ENCODE results near the gene TSTD1.
A peak's percentile ranks its signal among the peaks of the same experiment; 100 is the strongest.
"Not testable (repeated sequence)": the region's sequence is repeated elsewhere in the genome, so short reads cannot be mapped to it uniquely, and the experiment has no call there.

TSTD1 gene

DNA sequence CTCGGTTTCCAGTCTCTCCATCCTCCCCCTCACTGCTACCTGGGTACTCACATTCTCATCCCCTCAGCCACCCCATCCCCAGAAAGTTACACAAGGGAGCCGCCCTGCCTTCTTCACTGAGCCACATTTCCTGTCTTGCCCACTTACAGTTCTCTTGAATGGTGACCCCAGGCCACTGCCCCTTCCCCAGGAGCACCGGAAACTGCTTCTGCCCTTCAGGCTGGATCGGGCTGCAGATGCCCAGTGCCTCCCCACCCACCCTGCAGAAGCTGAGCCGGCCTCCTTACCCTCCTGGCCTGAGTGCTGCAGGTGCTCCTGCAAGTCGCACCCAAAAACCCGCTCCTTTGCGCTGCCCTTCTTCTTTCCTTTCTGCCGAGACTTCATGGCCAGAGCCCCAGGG, 30.5 kb upstream of the TSTD1 start:
- peaks cover 42% of the 10 kb centered on the region for H3K4me1 ChIP-seq (ENCODE audit: low read length)
- peak overlapping the region; percentile 36; the same call in 1 of the 2 replicates for H2AFZ ChIP-seq (ENCODE audit: low read length)
- peak overlapping the region; percentile 94 for H3K27ac ChIP-seq (ENCODE audit: low read length)
- H3K4me3 ChIP-seq (ENCODE audit: low read length) = peak overlapping the region; percentile 94
- H3K9ac ChIP-seq (ENCODE audit: low read length) = peak overlapping the region; percentile 97
- H3F3A ChIP-seq (ENCODE audit: insufficient read depth, low read length) = peaks cover 31% of the 10 kb centered on the region
- H3K36me3 ChIP-seq (replicated peaks; ENCODE audit: insufficient read depth, low read length) = no peaks in the 10 kb centered on the region
- no peaks in the 10 kb centered on the region for H3K9me2 ChIP-seq (replicated peaks; ENCODE audit: insufficient read depth, low read length)
- H3K4me2 ChIP-seq (ENCODE audit: low read depth, low read length) = peak overlapping the region; percentile 90
- H3K79me2 ChIP-seq (ENCODE audit: low read length) = peaks cover 53% of the 10 kb centered on the region
- DNase-seq = no peak
- no peaks in the 10 kb centered on the region for H3K9me3 ChIP-seq (replicated peaks; ENCODE audit: insufficient read depth, low read length)
- H3K27me3 ChIP-seq (replicated peaks; ENCODE audit: insufficient read depth, low read length) = no peaks in the 10 kb centered on the region
- TF ChIP-seq EZH2phosphoT487 (IDR thresholded peaks at IDR 0.05; ENCODE audit: low read length) = no peak
- TF ChIP-seq CTCF (IDR thresholded peaks at IDR 0.05; ENCODE audit: low read length) = no peak
- H4K20me1 ChIP-seq (ENCODE audit: insufficient read depth, low read length) = no peaks in the 10 kb centered on the region

DNA sequence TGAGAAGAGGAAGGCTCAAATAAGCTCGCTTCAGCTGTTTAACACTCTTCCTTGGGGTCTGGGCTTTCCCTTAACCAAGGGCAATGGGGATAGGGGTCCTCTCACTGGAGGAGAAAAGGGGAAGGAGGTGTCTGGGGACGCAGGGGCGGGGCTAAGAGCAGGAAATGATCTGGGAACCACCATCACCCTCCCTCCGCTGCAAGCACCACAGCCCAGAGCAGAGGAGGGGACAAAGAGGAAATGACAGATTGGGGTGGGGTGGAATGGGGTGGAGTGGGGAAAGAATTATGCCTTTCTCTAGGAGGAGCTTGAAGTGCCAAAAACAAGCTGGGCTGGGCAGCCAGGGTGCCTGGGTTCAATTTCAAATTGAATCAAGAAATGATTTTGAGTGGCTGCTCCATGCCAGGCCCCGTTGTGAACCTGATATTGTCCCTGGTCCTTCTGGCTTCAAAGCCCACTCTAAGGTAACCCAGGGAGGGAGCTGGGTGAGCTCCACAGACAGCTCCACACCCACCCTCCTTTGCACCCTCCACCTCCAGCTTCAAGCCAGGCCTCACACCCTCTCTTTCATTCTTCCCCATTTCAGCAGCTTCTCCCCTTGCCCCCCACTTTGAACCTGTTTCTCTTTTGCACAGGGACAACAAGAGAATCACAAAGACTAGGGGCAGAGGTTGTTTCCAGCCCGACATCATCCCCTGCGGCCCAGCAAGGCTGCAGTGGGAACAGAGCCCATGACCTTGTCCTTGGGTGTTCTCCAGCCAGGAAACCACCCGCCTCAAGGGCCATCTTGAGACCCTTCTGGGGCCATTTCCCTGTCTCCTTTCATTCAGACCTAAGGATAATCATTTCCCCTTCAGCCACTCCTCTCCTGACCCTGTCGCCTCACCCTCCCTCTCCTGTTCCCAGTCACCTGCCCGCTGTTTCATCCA, 29.8 kb upstream of the TSTD1 start:
- Histone ChIP-seq H3K27me3 (replicated peaks; ENCODE audit: insufficient read depth, low read length) (no peaks in the 10 kb centered on the region), H3K79me2 (ENCODE audit: low read length) (peaks cover 59% of the 10 kb centered on the region), H2AFZ (ENCODE audit: low read length) (no peak overlapping the region), H3K9me2 (replicated peaks; ENCODE audit: insufficient read depth, low read length) (no peaks in the 10 kb centered on the region), H3K27ac (ENCODE audit: low read length) (peak overlapping the region; percentile 94), H3K9ac (ENCODE audit: low read length) (peak overlapping the region; percentile 97), H3K4me3 (ENCODE audit: low read length) (peak overlapping the region; percentile 94), H3K4me1 (ENCODE audit: low read length) (peaks cover 45% of the 10 kb centered on the region), H3K9me3 (replicated peaks; ENCODE audit: insufficient read depth, low read length) (no peaks in the 10 kb centered on the region), H3K36me3 (replicated peaks; ENCODE audit: insufficient read depth, low read length) (no peaks in the 10 kb centered on the region), H3K4me2 (ENCODE audit: low read depth, low read length) (peak overlapping the region; percentile 90), H4K20me1 (ENCODE audit: insufficient read depth, low read length) (no peaks in the 10 kb centered on the region), H3F3A (ENCODE audit: insufficient read depth, low read length) (peaks cover 31% of the 10 kb centered on the region)
- peak; percentile 76 for DNase-seq
- TF ChIP-seq CTCF (IDR thresholded peaks at IDR 0.05; ENCODE audit: low read length) = no peak
- no peak for TF ChIP-seq EZH2 (optimal IDR thresholded peaks at IDR 0.05; ENCODE audit: low read depth, low read length)

DNA sequence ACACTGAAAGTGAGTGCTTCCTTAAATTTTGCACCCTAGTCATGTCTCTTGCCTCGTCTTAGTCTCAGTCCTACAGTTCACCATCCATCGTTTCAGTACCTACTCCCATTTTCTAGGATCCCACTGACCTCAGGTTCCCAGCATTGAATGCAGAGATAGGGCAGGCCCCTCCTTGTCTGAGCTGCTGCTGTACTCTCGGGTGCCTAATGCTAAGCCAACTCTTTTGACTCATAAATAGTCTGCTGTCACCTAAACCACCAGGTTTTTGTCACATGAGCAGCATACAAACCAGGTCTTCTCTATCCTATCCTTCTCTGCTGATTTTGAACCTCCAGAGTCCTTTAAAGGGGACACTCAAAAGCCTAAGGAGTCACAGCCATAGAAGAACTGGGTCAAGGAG, 27.9 kb upstream of the TSTD1 start:
- H3K4me2 ChIP-seq (ENCODE audit: low read depth, low read length) = peak overlapping the region; percentile 5; the same call in 1 of the 2 replicates
- no peaks in the 10 kb centered on the region for H3K36me3 ChIP-seq (replicated peaks; ENCODE audit: insufficient read depth, low read length)
- H3K9me3 ChIP-seq (replicated peaks; ENCODE audit: insufficient read depth, low read length) = no peaks in the 10 kb centered on the region
- H3K27me3 ChIP-seq (replicated peaks; ENCODE audit: insufficient read depth, low read length) = no peaks in the 10 kb centered on the region
- peaks cover 78% of the 10 kb centered on the region for H3K79me2 ChIP-seq (ENCODE audit: low read length)
- no peak for DNase-seq
- peaks cover 36% of the 10 kb centered on the region for H3F3A ChIP-seq (ENCODE audit: insufficient read depth, low read length)
- H3K9ac ChIP-seq (ENCODE audit: low read length) = no peak overlapping the region
- peaks cover 49% of the 10 kb centered on the region for H3K4me1 ChIP-seq (ENCODE audit: low read length)
- H4K20me1 ChIP-seq (ENCODE audit: insufficient read depth, low read length) = no peaks in the 10 kb centered on the region
- H2AFZ ChIP-seq (ENCODE audit: low read length) = no peak overlapping the region
- H3K9me2 ChIP-seq (replicated peaks; ENCODE audit: insufficient read depth, low read length) = no peaks in the 10 kb centered on the region
- no peak for TF ChIP-seq EZH2 (optimal IDR thresholded peaks at IDR 0.05; ENCODE audit: low read depth, low read length)
- no peak for TF ChIP-seq CTCF (IDR thresholded peaks at IDR 0.05; ENCODE audit: low read length)
- TF ChIP-seq EZH2phosphoT487 (IDR thresholded peaks at IDR 0.05; ENCODE audit: low read length) = no peak
- no peak overlapping the region; the same call in 1 of the 2 replicates for H3K27ac ChIP-seq (ENCODE audit: low read length)
- no peak overlapping the region for H3K4me3 ChIP-seq (ENCODE audit: low read length)

GRCh38 chr1:161065681-161066080, 26.9 kb upstream of the TSTD1 start:
- not testable (repeated sequence) for DNase-seq; H4K20me1 ChIP-seq (ENCODE audit: insufficient read depth, low read length); H3K9me2 ChIP-seq (replicated peaks; ENCODE audit: insufficient read depth, low read length); H3K4me2 ChIP-seq (ENCODE audit: low read depth, low read length); H3K36me3 ChIP-seq (replicated peaks; ENCODE audit: insufficient read depth, low read length); H3K9me3 ChIP-seq (replicated peaks; ENCODE audit: insufficient read depth, low read length); H2AFZ ChIP-seq (ENCODE audit: low read length); H3K9ac ChIP-seq (ENCODE audit: low read length); H3K4me3 ChIP-seq (ENCODE audit: low read length); H3K27me3 ChIP-seq (replicated peaks; ENCODE audit: insufficient read depth, low read length); H3K27ac ChIP-seq (ENCODE audit: low read length)
- H3F3A ChIP-seq (ENCODE audit: insufficient read depth, low read length) = peaks cover 43% of the 10 kb centered on the region
- peaks cover 88% of the 10 kb centered on the region for H3K79me2 ChIP-seq (ENCODE audit: low read length)
- peaks cover 50% of the 10 kb centered on the region for H3K4me1 ChIP-seq (ENCODE audit: low read length)

DNA sequence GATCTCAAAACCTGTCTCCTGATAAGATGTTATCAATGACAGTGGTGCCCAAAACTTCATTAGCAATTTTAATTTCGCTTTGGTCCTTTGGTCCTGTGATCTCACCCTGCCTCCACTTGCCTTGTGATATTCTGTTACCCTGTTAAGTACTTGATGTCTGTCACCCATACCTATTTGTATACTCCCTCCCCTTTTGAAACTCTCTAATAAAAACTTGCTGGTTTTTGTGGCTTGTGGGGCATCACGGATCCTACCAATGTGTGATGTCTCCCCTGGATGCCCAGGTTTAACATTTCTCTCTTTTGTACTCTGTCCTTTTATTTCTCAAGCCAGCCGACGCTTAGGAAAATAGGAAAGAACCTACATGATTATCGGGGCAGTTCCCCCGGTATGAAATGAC, 25.2 kb upstream of the TSTD1 start:
- H3F3A ChIP-seq (ENCODE audit: insufficient read depth, low read length) = peaks cover 41% of the 10 kb centered on the region
- H3K36me3 ChIP-seq (replicated peaks; ENCODE audit: insufficient read depth, low read length); H3K9me2 ChIP-seq (replicated peaks; ENCODE audit: insufficient read depth, low read length); H3K9me3 ChIP-seq (replicated peaks; ENCODE audit: insufficient read depth, low read length); H3K27me3 ChIP-seq (replicated peaks; ENCODE audit: insufficient read depth, low read length); H3K4me3 ChIP-seq (ENCODE audit: low read length); DNase-seq; H2AFZ ChIP-seq (ENCODE audit: low read length); H3K9ac ChIP-seq (ENCODE audit: low read length); H4K20me1 ChIP-seq (ENCODE audit: insufficient read depth, low read length): not testable (repeated sequence)
- H3K4me1 ChIP-seq (ENCODE audit: low read length) = peaks cover 57% of the 10 kb centered on the region
- peak overlapping the region; percentile 11; the same call in 1 of the 2 replicates for H3K27ac ChIP-seq (ENCODE audit: low read length)
- peak overlapping the region; percentile 3; the same call in 1 of the 2 replicates for H3K4me2 ChIP-seq (ENCODE audit: low read depth, low read length)
- peaks cover 92% of the 10 kb centered on the region for H3K79me2 ChIP-seq (ENCODE audit: low read length)

Measured in MM.1S (cell line).